Prostate gland (tissue), 2 donors: ENCODE measurements around the gene PCDHGB6. TPM values are rescaled to one million over a fixed set of nuclear protein-coding genes. Genes with fewer than 3 reads are reported as not detected.
A peak's percentile ranks its signal among the peaks of the same experiment; 100 is the strongest.

Experiments used
- DNase-seq: peaks from one replicate; pipeline ENCODE4 v3.0.0-alpha.2; 2019; ENCODE audit warnings: low spot score
- H3K27ac ChIP-seq, 2 donors: fragments of 200-600 bp; sonication (generic); 2 replicates each; pipeline ENCODE4 v1.5.1; 2017 to 2019
- H3K27me3 ChIP-seq: fragments of 200-600 bp; sonication (generic); replicated peaks from 2 replicates; pipeline ENCODE4 v1.5.1; 2019; ENCODE audit not compliant: insufficient read depth
- H3K36me3 ChIP-seq, 2 donors: fragments of 200-600 bp; sonication (generic); 1 replicate in 1 of 2; 2 replicates in 1 of 2; pipeline versions ENCODE4 v1.5.1 to v1.8.1; 2017 to 2019
- H3K4me1 ChIP-seq: fragments of 200-600 bp; sonication (generic); replicated peaks from 2 replicates; pipeline ENCODE4 v1.5.1; 2019
- H3K4me3 ChIP-seq, 2 donors: fragments of 200-600 bp; sonication (generic); 2 replicates each; pipeline ENCODE4 v1.5.1; 2017 to 2019
- H3K9me3 ChIP-seq: fragments of 200-600 bp; sonication (generic); 2 replicates; pipeline ENCODE4 v1.5.1; 2017
- POLR2A ChIP-seq: fragments of 450-650 bp; IDR thresholded peaks from one replicate; pipeline ENCODE4 v1.6.1; 2016; ENCODE audit warnings: antibody characterized with exemption, mild to moderate bottlenecking
- POLR2AphosphoS5 ChIP-seq: sonication (generic); formaldehyde crosslinking; IDR thresholded peaks from one replicate; pipeline ENCODE4 v1.6.1; 2017; ENCODE audit warnings: antibody characterized with exemption
- WGBS: methylation state at CpG from one replicate; pipeline ENCODE4 v1.1.5; 2018; 5-methylcytosine and 5-hydroxymethylcytosine counted together
- intact Hi-C: fragments of 100-400 bp; cut with DNase I; formaldehyde crosslinking; loops from one replicate; pipeline ENCODE4 v1.14.2; 2022
- total RNA-seq, 2 donors: library from RNA; depleted of rRNA; stranded (reverse); fragments of >200 nt; gene quantifications; one replicate each; pipeline ENCODE4 v1.1.0, GENCODE V29; 2016
- TF ChIP-seq, protein P1 (sequence below), 4 experiments: fragments of 200-600 bp in 2 of 4; fragments of 450-650 bp in 2 of 4; sonication (generic) in 2 of 4; IDR thresholded peaks; 1 replicate in 3 of 4; 2 replicates in 1 of 4; pipeline ENCODE4 v1.5.1; 2016 to 2019; ENCODE audit warnings: antibody characterized with exemption in 4 of 4, mild to moderate bottlenecking in 2 of 4, moderate library complexity in 2 of 4

PCDHGB6 gene
- total RNA-seq, 2 donors from 2014 or later = 5.2 to 11.0 TPM

GRCh38 chr5:141399555-141400258, 8.1 kb upstream of the PCDHGB6 start:
- no peak for DNase-seq
- no peak overlapping the region for H3K4me3 ChIP-seq
- WGBS = 20% methylated on average over 56 of the region's 61 CpGs
- peaks cover 10% of the 10 kb centered on the region for H3K9me3 ChIP-seq
- peaks cover under 1% of the 10 kb centered on the region for H3K27me3 ChIP-seq
- intact Hi-C loops = no loop called here
- H3K4me1 ChIP-seq = no peaks in the 10 kb centered on the region
- H3K27ac ChIP-seq = no peak overlapping the region
- no peaks in the 10 kb centered on the region for H3K36me3 ChIP-seq
- no peak for TF ChIP-seq POLR2AphosphoS5
- no peak for TF ChIP-seq POLR2A
- TF ChIP-seq, protein P1, sequence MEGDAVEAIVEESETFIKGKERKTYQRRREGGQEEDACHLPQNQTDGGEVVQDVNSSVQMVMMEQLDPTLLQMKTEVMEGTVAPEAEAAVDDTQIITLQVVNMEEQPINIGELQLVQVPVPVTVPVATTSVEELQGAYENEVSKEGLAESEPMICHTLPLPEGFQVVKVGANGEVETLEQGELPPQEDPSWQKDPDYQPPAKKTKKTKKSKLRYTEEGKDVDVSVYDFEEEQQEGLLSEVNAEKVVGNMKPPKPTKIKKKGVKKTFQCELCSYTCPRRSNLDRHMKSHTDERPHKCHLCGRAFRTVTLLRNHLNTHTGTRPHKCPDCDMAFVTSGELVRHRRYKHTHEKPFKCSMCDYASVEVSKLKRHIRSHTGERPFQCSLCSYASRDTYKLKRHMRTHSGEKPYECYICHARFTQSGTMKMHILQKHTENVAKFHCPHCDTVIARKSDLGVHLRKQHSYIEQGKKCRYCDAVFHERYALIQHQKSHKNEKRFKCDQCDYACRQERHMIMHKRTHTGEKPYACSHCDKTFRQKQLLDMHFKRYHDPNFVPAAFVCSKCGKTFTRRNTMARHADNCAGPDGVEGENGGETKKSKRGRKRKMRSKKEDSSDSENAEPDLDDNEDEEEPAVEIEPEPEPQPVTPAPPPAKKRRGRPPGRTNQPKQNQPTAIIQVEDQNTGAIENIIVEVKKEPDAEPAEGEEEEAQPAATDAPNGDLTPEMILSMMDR (IDR thresholded peaks at IDR 0.05) = no peak

DNA sequence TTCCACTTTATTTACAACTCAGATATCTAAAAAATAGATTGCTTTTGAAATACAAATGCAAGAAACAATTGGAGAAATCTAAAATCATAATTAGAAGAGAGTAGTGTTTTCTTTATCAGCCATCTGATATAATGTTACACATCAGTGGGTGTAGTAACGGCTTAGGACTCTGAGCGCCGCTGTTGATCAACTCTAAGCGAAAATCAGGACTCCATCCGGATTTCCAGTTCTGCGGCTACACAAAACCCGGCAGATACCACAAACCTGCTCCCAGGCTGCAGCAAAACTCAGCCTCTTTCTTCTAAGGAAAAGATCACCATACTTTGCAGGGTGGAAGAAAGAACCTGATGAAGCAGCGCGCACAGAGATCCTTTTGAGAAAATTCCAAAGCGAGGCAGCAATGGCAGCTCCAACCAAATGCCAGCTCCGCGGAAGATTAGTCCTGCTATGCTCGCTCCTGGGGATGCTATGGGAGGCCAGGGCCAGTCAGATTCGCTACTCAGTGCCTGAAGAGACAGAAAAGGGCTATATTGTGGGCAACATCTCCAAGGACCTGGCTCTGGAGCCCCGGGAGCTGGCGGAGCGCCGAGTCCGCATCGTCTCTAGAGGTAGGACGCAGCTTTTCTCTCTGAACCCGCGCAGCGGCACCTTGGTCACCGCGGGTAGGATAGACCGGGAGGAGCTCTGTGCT, 5.1 kb upstream of the PCDHGB6 start, which contains the start of gene PCDHGA9:
TSS of gene PCDHGA9 (plus strand) at position 226 of the 691 bp plus-strand sequence. CDS start at position 401, 175 bp downstream.
- no peak for DNase-seq
- TF ChIP-seq POLR2A = no peak
- TF ChIP-seq, protein P1 (IDR thresholded peaks at IDR 0.05) = peak in 2 of 4 experiments; percentile 28 to 37

DNA sequence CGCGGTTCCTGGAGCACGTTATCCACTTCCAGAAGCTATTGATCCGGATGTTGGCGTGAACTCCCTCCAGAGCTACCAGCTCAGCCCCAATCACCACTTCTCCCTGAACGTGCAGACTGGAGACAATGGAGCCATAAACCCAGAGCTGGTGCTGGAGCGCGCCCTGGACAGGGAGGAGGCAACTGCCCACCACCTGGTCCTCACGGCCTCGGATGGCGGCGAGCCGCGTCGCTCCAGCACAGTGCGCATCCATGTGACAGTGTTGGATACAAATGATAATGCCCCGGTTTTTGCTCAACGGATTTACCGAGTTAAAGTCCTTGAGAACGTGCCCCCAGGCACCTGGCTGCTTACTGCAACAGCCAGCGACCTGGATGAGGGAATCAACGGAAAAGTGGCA, 4.4 kb upstream of the PCDHGB6 start:
- DNase-seq = no peak
- Histone ChIP-seq H3K9me3 (peaks cover 10% of the 10 kb centered on the region), H3K27me3 (no peaks in the 10 kb centered on the region), H3K4me1 (no peaks in the 10 kb centered on the region), H3K36me3 (no peaks in the 10 kb centered on the region), H3K4me3 (no peak overlapping the region), H3K27ac (no peak overlapping the region)
- WGBS = 22% methylated on average over 22 of the region's 22 CpGs
- intact Hi-C loops = no loop called here
- TF ChIP-seq POLR2AphosphoS5 (no peak), POLR2A (no peak)
- TF ChIP-seq, protein P1 (IDR thresholded peaks at IDR 0.05) = no peak

More for the DNA sequence above, 5.1 kb upstream of the PCDHGB6 start, which contains the start of gene PCDHGA9:
- H3K4me1 ChIP-seq = no peaks in the 10 kb centered on the region
- H3K9me3 ChIP-seq = peaks cover 10% of the 10 kb centered on the region
- peak within 1 kb of the TSS in 1 of 2 donors; percentile 8 for H3K4me3 ChIP-seq
- WGBS = 14% methylated on average over 27 of the region's 27 CpGs
- no peaks in the 10 kb centered on the region for H3K36me3 ChIP-seq
- H3K27me3 ChIP-seq = no peaks in the 10 kb centered on the region
- intact Hi-C loops = no loop called here
- no peak within 1 kb of the TSS for H3K27ac ChIP-seq

- intact Hi-C loops = loop anchor here (10.0 kb wide), 1 partner anchor 115 kb away; no protein-coding TSS in a partner anchor
- TF ChIP-seq POLR2A (no peak), POLR2AphosphoS5 (no peak)
- TF ChIP-seq, protein P1 (IDR thresholded peaks at IDR 0.05) = no peak
- Histone ChIP-seq H3K36me3 (no peaks in the 10 kb centered on the region), H3K4me3 (no peak overlapping the region), H3K9me3 (no peaks in the 10 kb centered on the region), H3K27ac (no peak overlapping the region), H3K27me3 (peaks cover 2% of the 10 kb centered on the region), H3K4me1 (no peaks in the 10 kb centered on the region)
- 23% methylated on average over 64 of the region's 64 CpGs for WGBS
- DNase-seq = no peak
These were observed 1.9 kb downstream of the PCDHGB6 start for GRCh38 chr5:141409598-141410306.
